ENCODE measurements around the gene ACER1. TPM values are rescaled to one million over a fixed set of nuclear protein-coding genes. Genes with fewer than 3 reads are reported as not detected.

The ACER1 gene
- total and polyA plus RNA-seq, 10 of the 15 experiments (the other 5 are each of a cell fraction or from before 2014, with no cell fraction given) = not detected

DNA sequence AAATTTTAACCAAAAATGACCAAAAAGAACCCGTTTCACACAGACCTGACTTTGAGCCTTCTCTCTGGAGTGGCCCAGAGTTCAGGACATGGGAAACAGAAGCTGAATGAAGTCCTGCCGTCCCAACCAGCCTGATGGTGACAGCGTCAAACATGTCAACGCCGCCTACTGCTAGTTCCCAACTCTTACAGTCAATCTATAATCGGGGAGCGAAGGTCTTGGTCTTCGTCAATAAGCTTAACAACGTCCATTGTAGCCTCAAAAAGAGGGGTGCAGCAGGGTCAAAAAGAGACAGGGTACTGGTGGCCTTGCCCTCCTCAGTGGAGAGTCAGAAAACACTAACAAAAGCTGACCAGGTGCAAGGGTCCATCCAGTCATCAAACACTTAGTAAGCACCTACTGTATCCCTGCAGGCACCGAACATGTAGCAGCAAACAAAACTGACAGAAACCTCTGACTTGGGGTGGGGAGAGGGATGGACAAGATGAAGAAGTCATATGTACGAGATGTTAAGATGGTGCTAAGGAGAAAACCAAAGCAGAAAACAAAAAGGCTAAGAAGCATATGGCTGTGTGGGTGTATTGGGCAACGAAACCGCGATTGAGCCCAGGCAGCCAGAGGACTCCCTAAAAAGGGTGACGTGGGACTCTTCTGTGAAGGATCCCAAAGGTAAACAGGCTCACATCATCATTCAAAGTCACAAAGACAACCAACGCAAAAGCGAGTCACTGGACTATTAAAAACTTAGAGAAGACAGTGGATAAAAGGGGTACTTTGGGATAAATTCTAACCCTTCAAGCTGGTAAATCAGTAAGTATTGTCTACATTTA is 65.6 kb downstream of the ACER1 start:
- intact Hi-C loops (cut with micrococcal nuclease; ENCODE audit: unreplicated experiment) = no loop called here
- no peak for ATAC-seq
- H2AFZ ChIP-seq (ENCODE audit: control insufficient read depth, low read depth, low read length) = no peak overlapping the region

More for the DNA sequence above, 65.6 kb downstream of the ACER1 start:
- DNase-seq (ENCODE audit: low read depth, low spot score) (no peak), FAIRE-seq (no peak)
- in situ Hi-C loops (cut with MboI) = no loop called here
- no peak overlapping the region for H3K27ac ChIP-seq (ENCODE audit: control insufficient read depth, insufficient read depth)
- peaks cover 7 to 16% of the 10 kb centered on the region in 2 experiments; a peak in 3 of 4 replicates for H3K36me3 ChIP-seq (ENCODE audit: control insufficient read depth in 2 of 2, insufficient read depth in 2 of 2, low read length in 1 of 2)
- POLR2A ChIA-PET = interaction anchor here (0.5 kb wide), 1 partner anchor 238 kb away, joined by 4 read pairs; no protein-coding TSS in a partner anchor
- CTCF ChIA-PET = interaction anchor here (1.6 kb wide), 1 partner anchor 49 kb away, joined by 8 read pairs; no protein-coding TSS in a partner anchor
- WGBS (ENCODE audit: insufficient coverage, insufficient replicate concordance, low lambda C conversion rate, missing lambda C conversion rate) = 93% methylated on average over 17 of the region's 17 CpGs
- no peaks in the 10 kb centered on the region for H3K4me1 ChIP-seq (ENCODE audit: control insufficient read depth, insufficient read depth, low read length)
- peaks cover 10% of the 10 kb centered on the region for H3K79me2 ChIP-seq (ENCODE audit: control insufficient read depth, insufficient read depth, low read length)
- H3K27me3 ChIP-seq (replicated peaks in 1 of 2; ENCODE audit: control insufficient read depth in 2 of 2, insufficient read depth in 2 of 2, low read length in 1 of 2) = no peaks in the 10 kb centered on the region; a peak in 1 of 4 replicates
- H4K20me1 ChIP-seq (ENCODE audit: control insufficient read depth, insufficient read depth) = peaks cover 4% of the 10 kb centered on the region; the same call in 1 of the 2 replicates
- no TSS peak for BruUV-seq (replicated peaks)
- no peak overlapping the region for H3K4me3 ChIP-seq
- H3K9me3 ChIP-seq (replicated peaks; ENCODE audit: control insufficient read depth, insufficient read depth, low read length) = no peaks in the 10 kb centered on the region
- TF ChIP-seq LARP7 (IDR thresholded peaks at IDR 0.05) (no peak), KDM1A (IDR thresholded peaks at IDR 0.05; ENCODE audit: borderline replicate concordance) (no peak), NR2F1 (conservative IDR thresholded peaks at IDR 0.05) (no peak), CREB1 (IDR thresholded peaks at IDR 0.05; ENCODE audit: low read depth) (no peak), CHD4 (IDR thresholded peaks at IDR 0.05) (no peak), HDAC2 (IDR thresholded peaks at IDR 0.05) (no peak), NRF1 (conservative IDR thresholded peaks at IDR 0.05; ENCODE audit: low read depth, low read length) (no peak), SREBF2 (IDR thresholded peaks at IDR 0.05; ENCODE audit: low read length) (no peak), MTA2 (IDR thresholded peaks at IDR 0.05; ENCODE audit: low read depth) (no peak), FOS (IDR thresholded peaks at IDR 0.05; ENCODE audit: borderline replicate concordance, extremely low read depth, insufficient read length) (no peak), RELA (IDR thresholded peaks at IDR 0.05; ENCODE audit: borderline replicate concordance, partially characterized antibody) (no peak), BRCA1 (IDR thresholded peaks at IDR 0.05; ENCODE audit: low read depth, low read length) (no peak)
- TF ChIP-seq, protein P1, sequence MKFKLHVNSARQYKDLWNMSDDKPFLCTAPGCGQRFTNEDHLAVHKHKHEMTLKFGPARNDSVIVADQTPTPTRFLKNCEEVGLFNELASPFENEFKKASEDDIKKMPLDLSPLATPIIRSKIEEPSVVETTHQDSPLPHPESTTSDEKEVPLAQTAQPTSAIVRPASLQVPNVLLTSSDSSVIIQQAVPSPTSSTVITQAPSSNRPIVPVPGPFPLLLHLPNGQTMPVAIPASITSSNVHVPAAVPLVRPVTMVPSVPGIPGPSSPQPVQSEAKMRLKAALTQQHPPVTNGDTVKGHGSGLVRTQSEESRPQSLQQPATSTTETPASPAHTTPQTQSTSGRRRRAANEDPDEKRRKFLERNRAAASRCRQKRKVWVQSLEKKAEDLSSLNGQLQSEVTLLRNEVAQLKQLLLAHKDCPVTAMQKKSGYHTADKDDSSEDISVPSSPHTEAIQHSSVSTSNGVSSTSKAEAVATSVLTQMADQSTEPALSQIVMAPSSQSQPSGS (IDR thresholded peaks at IDR 0.05; ENCODE audit: low read length) = no peak
- TF ChIP-seq, protein P2, sequence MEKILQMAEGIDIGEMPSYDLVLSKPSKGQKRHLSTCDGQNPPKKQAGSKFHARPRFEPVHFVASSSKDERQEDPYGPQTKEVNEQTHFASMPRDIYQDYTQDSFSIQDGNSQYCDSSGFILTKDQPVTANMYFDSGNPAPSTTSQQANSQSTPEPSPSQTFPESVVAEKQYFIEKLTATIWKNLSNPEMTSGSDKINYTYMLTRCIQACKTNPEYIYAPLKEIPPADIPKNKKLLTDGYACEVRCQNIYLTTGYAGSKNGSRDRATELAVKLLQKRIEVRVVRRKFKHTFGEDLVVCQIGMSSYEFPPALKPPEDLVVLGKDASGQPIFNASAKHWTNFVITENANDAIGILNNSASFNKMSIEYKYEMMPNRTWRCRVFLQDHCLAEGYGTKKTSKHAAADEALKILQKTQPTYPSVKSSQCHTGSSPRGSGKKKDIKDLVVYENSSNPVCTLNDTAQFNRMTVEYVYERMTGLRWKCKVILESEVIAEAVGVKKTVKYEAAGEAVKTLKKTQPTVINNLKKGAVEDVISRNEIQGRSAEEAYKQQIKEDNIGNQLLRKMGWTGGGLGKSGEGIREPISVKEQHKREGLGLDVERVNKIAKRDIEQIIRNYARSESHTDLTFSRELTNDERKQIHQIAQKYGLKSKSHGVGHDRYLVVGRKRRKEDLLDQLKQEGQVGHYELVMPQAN (conservative IDR thresholded peaks at IDR 0.05) = no peak
- no peak overlapping the region for H3K4me2 ChIP-seq (ENCODE audit: control insufficient read depth, insufficient read depth)
- RAD21 ChIA-PET (ENCODE audit: unreplicated experiment) = no interaction called here
- SMC1A ChIA-PET (ENCODE audit: uncharacterized antibody, unreplicated experiment) = interaction anchor here (1.2 kb wide), 1 partner anchor 10 kb away, joined by 4 read pairs; no protein-coding TSS in a partner anchor
- H3K9ac ChIP-seq (ENCODE audit: control insufficient read depth, insufficient read depth, low read length) = no peak overlapping the region
